ENCODE measurements around the gene CHKA.

The CHKA gene

DNA sequence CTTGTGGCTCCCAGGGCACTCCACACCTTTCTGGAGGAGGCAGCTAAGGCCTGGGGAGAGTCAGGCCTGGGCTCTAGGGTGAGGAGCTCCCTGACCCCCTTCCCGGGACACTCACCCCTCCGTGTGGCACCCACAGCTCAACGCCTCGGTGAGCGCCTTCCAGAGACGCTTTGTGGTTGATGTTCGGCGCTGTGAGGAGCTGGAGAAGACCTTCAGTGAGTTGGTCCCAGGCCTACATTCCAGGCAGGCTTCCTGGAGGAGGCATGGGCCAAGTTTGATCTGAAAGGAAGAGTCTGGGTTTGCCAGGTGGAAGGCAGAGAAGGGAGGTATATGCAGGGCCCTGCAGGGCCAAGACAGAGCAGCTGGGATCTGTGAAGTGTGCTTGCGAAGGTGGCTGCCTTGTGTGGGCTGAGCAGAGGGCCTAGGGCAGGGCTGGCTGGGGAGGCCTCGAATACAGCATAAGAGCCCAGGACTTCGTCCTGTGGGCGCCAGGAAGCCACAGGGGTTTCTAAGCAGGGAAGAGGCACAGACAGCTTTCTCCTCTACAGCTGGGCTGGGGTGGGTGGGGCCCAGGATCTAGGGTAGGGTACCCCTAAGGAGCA, 79.5 kb downstream of the CHKA start:
- no peaks in the 10 kb centered on the region for H3K9me3 ChIP-seq (ENCODE audit: insufficient read depth, low read length)
- H3K27me3 ChIP-seq (ENCODE audit: insufficient read depth, insufficient read length), result no peaks in the 10 kb centered on the region
- no peak for DNase-seq (ENCODE audit: low read depth, low spot score)
- TF ChIP-seq SUZ12 (IDR thresholded peaks at IDR 0.05; ENCODE audit: extremely low read depth, insufficient read depth, insufficient read length), result no peak
- no peak for TF ChIP-seq ZNF274 (IDR thresholded peaks at IDR 0.05; ENCODE audit: low read depth, low read length)
- TF ChIP-seq YY1 (IDR thresholded peaks at IDR 0.05; ENCODE audit: insufficient read depth, insufficient read length), result no peak
- H3K4me3 ChIP-seq (ENCODE audit: insufficient read length, low read depth), result no peak overlapping the region
- H3K36me3 ChIP-seq (ENCODE audit: insufficient read depth, insufficient read length, low read length), result peaks cover 29% of the 10 kb centered on the region
- H3K9ac ChIP-seq (ENCODE audit: insufficient read length, low read depth), result peak overlapping the region; percentile 28
- peaks cover 46% of the 10 kb centered on the region for H3K4me1 ChIP-seq (ENCODE audit: insufficient read depth, insufficient read length)

DNA sequence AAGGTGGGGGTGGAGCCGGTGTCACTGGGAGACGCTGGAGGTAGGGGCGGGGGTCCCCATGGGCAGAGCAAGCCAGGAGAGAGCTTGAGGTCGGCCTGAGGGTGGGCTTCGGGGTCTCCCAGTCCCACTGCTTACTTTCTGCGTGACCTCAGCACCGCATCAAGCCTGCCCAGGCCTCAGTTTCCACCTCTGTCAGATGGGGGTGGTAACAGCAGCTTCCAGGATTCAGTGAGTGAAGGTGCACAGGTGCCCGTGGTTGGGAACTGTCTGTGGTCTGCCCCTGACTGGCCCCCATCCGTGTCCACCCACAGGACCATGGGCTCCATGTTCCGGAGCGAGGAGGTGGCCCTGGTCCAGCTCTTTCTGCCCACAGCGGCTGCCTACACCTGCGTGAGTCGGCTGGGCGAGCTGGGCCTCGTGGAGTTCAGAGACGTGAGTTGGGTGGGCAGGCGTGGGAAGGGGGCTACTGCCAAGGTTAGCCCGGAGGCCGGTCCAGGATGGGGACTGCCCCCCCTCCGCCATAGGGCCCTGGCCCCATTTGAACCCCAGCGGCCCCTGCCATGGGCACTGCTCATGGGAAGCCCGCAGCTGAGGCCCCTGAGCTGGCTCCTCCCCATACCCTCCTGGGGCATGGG, 80.1 kb downstream of the CHKA start:
- Histone ChIP-seq H3K27me3 (ENCODE audit: insufficient read depth, insufficient read length) (no peaks in the 10 kb centered on the region), H3K4me3 (ENCODE audit: insufficient read length, low read depth) (no peak overlapping the region), H3K4me1 (ENCODE audit: insufficient read depth, insufficient read length) (peaks cover 46% of the 10 kb centered on the region), H3K36me3 (ENCODE audit: insufficient read depth, insufficient read length, low read length) (peaks cover 29% of the 10 kb centered on the region), H3K9me3 (ENCODE audit: insufficient read depth, low read length) (no peaks in the 10 kb centered on the region), H3K9ac (ENCODE audit: insufficient read length, low read depth) (peak overlapping the region; percentile 56)
- DNase-seq (ENCODE audit: low read depth, low spot score), result no peak
- TF ChIP-seq YY1 (IDR thresholded peaks at IDR 0.05; ENCODE audit: insufficient read depth, insufficient read length) (no peak), ZNF274 (IDR thresholded peaks at IDR 0.05; ENCODE audit: low read depth, low read length) (no peak), SUZ12 (IDR thresholded peaks at IDR 0.05; ENCODE audit: extremely low read depth, insufficient read depth, insufficient read length) (no peak)

- Histone ChIP-seq H3K9ac (ENCODE audit: insufficient read length, low read depth) (peak overlapping the region; percentile 67), H3K27me3 (ENCODE audit: insufficient read depth, insufficient read length) (no peaks in the 10 kb centered on the region), H3K36me3 (ENCODE audit: insufficient read depth, insufficient read length, low read length) (peaks cover 35% of the 10 kb centered on the region), H3K4me1 (ENCODE audit: insufficient read depth, insufficient read length) (peaks cover 46% of the 10 kb centered on the region), H3K9me3 (ENCODE audit: insufficient read depth, low read length) (no peaks in the 10 kb centered on the region), H3K4me3 (ENCODE audit: insufficient read length, low read depth) (no peak overlapping the region)
- TF ChIP-seq ZNF274 (IDR thresholded peaks at IDR 0.05; ENCODE audit: low read depth, low read length) (no peak), YY1 (IDR thresholded peaks at IDR 0.05; ENCODE audit: insufficient read depth, insufficient read length) (no peak), SUZ12 (IDR thresholded peaks at IDR 0.05; ENCODE audit: extremely low read depth, insufficient read depth, insufficient read length) (no peak)
- DNase-seq (ENCODE audit: low read depth, low spot score), result no peak
These were observed 80.9 kb downstream of the CHKA start for GRCh38 chr11:68040101-68040956.

DNA sequence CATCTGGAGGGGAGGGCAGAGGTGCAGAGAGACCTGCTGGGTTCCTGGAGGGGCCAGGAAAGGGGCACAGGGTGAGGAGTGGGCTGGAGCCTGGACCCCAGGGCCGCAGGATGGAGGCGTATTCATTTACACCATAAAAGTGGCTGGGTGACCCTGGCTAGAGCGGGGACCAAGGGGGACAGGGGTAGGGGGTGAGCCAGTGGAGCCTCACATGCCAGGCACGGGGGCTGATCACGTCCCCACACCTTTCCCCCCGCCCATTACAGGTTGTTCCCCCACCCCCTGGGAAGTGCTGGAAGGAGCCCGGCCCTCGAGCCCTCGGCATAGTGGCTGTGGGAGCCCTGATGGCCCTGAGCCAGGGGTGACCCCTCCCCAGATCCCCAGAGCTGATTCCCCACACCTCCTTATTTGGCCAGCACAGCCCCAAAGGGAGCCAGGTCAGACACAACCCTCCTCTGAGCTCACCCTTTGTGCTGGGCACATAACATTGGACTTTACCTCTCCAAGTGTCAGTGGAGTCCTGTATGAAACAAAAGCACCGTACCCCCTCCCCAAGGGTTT, 81.6 kb downstream of the CHKA start:
- TF ChIP-seq SUZ12 (IDR thresholded peaks at IDR 0.05; ENCODE audit: extremely low read depth, insufficient read depth, insufficient read length), result no peak
- no peak for TF ChIP-seq YY1 (IDR thresholded peaks at IDR 0.05; ENCODE audit: insufficient read depth, insufficient read length)
- TF ChIP-seq ZNF274 (IDR thresholded peaks at IDR 0.05; ENCODE audit: low read depth, low read length), result no peak
- peaks cover 46% of the 10 kb centered on the region for H3K4me1 ChIP-seq (ENCODE audit: insufficient read depth, insufficient read length)
- H3K27me3 ChIP-seq (ENCODE audit: insufficient read depth, insufficient read length), result no peaks in the 10 kb centered on the region
- no peaks in the 10 kb centered on the region for H3K9me3 ChIP-seq (ENCODE audit: insufficient read depth, low read length)
- H3K9ac ChIP-seq (ENCODE audit: insufficient read length, low read depth), result peak overlapping the region; percentile 95
- no peak for DNase-seq (ENCODE audit: low read depth, low spot score)
- peaks cover 33% of the 10 kb centered on the region for H3K36me3 ChIP-seq (ENCODE audit: insufficient read depth, insufficient read length, low read length)
- H3K4me3 ChIP-seq (ENCODE audit: insufficient read length, low read depth), result peak overlapping the region; percentile 69

DNA sequence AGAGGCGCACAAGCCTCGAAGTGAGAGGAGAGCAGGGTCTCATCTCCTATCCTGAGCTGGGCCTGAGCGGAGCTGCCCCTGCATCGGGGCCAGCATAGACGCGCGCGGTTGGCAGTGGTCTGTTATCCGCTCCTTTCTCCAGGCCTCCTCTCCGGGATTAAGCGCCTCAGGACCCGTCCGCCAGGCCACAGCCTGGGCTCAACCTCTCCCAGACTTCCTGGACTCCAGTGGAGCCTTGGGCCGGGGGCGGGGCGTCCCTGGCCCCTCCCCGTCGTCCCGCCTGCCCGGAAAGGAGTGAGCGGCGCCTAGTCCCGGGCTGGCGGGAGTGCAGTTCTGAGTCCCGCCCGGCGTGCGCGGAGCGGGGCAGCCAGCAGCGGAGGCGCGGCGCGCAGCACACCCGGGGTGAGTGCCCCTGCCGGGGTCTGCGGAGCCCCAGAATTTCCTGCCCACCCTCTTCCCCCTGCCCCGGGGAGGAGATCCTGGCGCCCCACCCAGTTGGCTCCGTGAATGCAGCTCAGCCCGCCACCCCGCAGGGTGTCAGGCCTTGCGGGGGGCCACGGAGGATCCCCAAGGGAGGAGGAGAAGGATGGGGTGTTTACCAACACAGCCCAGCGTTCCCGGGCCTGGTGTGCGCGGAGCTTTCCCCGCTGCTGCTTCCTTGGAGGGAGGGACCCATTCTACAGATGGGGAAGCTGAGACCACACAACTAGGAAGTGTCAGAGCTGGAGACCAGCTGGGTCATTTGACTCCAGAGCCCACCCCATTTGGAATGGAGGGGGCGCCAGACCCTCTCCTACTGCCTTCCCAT, 82.3 kb downstream of the CHKA start, which contains the start of gene TCIRG1:
Gene TCIRG1, plus strand, starts transcription at position 308 of the 808 bp plus-strand sequence. CDS start 2,247 bp downstream, outside the sequence.
- H3K4me3 ChIP-seq (ENCODE audit: insufficient read length, low read depth), result peak within 1 kb of the TSS; percentile 69
- no peaks in the 10 kb centered on the region for H3K9me3 ChIP-seq (ENCODE audit: insufficient read depth, low read length)
- H3K36me3 ChIP-seq (ENCODE audit: insufficient read depth, insufficient read length, low read length), result peaks cover 33% of the 10 kb centered on the region
- TF ChIP-seq YY1 (IDR thresholded peaks at IDR 0.05; ENCODE audit: insufficient read depth, insufficient read length) (no peak), SUZ12 (IDR thresholded peaks at IDR 0.05; ENCODE audit: extremely low read depth, insufficient read depth, insufficient read length) (no peak), ZNF274 (IDR thresholded peaks at IDR 0.05; ENCODE audit: low read depth, low read length) (no peak)
- peaks cover 41% of the 10 kb centered on the region for H3K4me1 ChIP-seq (ENCODE audit: insufficient read depth, insufficient read length)
- DNase-seq (ENCODE audit: low read depth, low spot score), result peak; percentile 64
- peak within 1 kb of the TSS; percentile 95 for H3K9ac ChIP-seq (ENCODE audit: insufficient read length, low read depth)
- no peaks in the 10 kb centered on the region for H3K27me3 ChIP-seq (ENCODE audit: insufficient read depth, insufficient read length)

GRCh38 chr11:68038226-68038717, 82.9 kb downstream of the CHKA start:
- no peaks in the 10 kb centered on the region for H3K9me3 ChIP-seq (ENCODE audit: insufficient read depth, low read length)
- H3K4me3 ChIP-seq (ENCODE audit: insufficient read length, low read depth), result peak overlapping the region; percentile 69
- TF ChIP-seq SUZ12 (IDR thresholded peaks at IDR 0.05; ENCODE audit: extremely low read depth, insufficient read depth, insufficient read length) (no peak), ZNF274 (IDR thresholded peaks at IDR 0.05; ENCODE audit: low read depth, low read length) (no peak), YY1 (IDR thresholded peaks at IDR 0.05; ENCODE audit: insufficient read depth, insufficient read length) (no peak)
- no peaks in the 10 kb centered on the region for H3K27me3 ChIP-seq (ENCODE audit: insufficient read depth, insufficient read length)
- H3K4me1 ChIP-seq (ENCODE audit: insufficient read depth, insufficient read length), result peaks cover 39% of the 10 kb centered on the region
- peaks cover 39% of the 10 kb centered on the region for H3K36me3 ChIP-seq (ENCODE audit: insufficient read depth, insufficient read length, low read length)
- no peak for DNase-seq (ENCODE audit: low read depth, low spot score)
- peak overlapping the region; percentile 95 for H3K9ac ChIP-seq (ENCODE audit: insufficient read length, low read depth)
